Osteoblast (primary cell): ENCODE measurements around the gene AGFG1. TPM values are rescaled to one million over a fixed set of nuclear protein-coding genes. Genes with fewer than 3 reads are reported as not detected.
"Not testable (repeated sequence)": the region's sequence is repeated elsewhere in the genome, so short reads cannot be mapped to it uniquely, and the experiment has no call there.

Experiments
- DNase-seq: peaks from one replicate; pipeline ENCODE4 v3.0.0; 2011; ENCODE audit warnings: low spot score, mixed read lengths; ENCODE audit not compliant: insufficient read length; ENCODE audit errors: missing footprints
- H2AFZ ChIP-seq: 2 replicates; pipeline ENCODE4 v1.6.0; 2011; ENCODE audit warnings: mild to moderate bottlenecking, low read length
- H3K27ac ChIP-seq: 2 replicates; pipeline ENCODE4 v1.5.1; 2011; ENCODE audit warnings: mild to moderate bottlenecking, low read depth, low read length, moderate library complexity
- H3K27me3 ChIP-seq: 2 replicates; pipeline ENCODE4 v1.6.0; 2012; ENCODE audit warnings: mild to moderate bottlenecking, control low read depth, inconsistent platforms, low read length, moderate library complexity; ENCODE audit not compliant: insufficient read depth
- H3K36me3 ChIP-seq: 2 replicates; pipeline ENCODE4 v1.5.1; 2011; ENCODE audit warnings: mild to moderate bottlenecking, low read length, control low read depth, moderate library complexity; ENCODE audit not compliant: insufficient read depth
- H3K4me1 ChIP-seq: 2 replicates; pipeline ENCODE4 v1.5.1; 2011; ENCODE audit warnings: mild to moderate bottlenecking, low read length, control low read depth, moderate library complexity; ENCODE audit not compliant: insufficient read depth
- H3K4me2 ChIP-seq: 2 replicates; pipeline ENCODE4 v1.6.0; 2011; ENCODE audit warnings: mild to moderate bottlenecking, low read length; ENCODE audit not compliant: insufficient read depth
- H3K4me3 ChIP-seq: fragments of 200-600 bp; sonication (generic); 3 replicates; pipeline ENCODE4 v1.5.1; 2012; ENCODE audit warnings: mild to moderate bottlenecking, low read length, inconsistent platforms; ENCODE audit not compliant: insufficient read depth
- H3K79me2 ChIP-seq: 2 replicates; pipeline ENCODE4 v1.6.0; 2012; ENCODE audit warnings: mild to moderate bottlenecking, low read length, control low read depth, inconsistent platforms; ENCODE audit not compliant: insufficient read depth
- H3K9me3 ChIP-seq: 2 replicates; pipeline ENCODE4 v1.5.1; 2011; ENCODE audit warnings: low read depth, low read length, control low read depth
- H4K20me1 ChIP-seq: 2 replicates; pipeline ENCODE4 v1.6.0; 2012; ENCODE audit warnings: mild to moderate bottlenecking, low read length, control low read depth; ENCODE audit not compliant: insufficient read depth
- CTCF ChIP-seq: IDR thresholded peaks from 2 replicates; pipeline ENCODE4 v1.5.1; 2011; ENCODE audit warnings: mild to moderate bottlenecking, low read depth, low read length, moderate library complexity; ENCODE audit errors: extremely low read depth
- total RNA-seq: library from RNA; depleted of rRNA; stranded (reverse); fragments of >200 nt; gene quantifications from 2 replicates; pipeline ENCODE4 v1.2.3, GENCODE V29; 2012

The AGFG1 gene
- total RNA-seq, 1 donor: 48.5 TPM

- Histone ChIP-seq H2AFZ (no peak overlapping the region), H3K4me2 (no peak overlapping the region)
Measured at GRCh38 chr2:227534714-227535113, 62.8 kb downstream of the AGFG1 start.

GRCh38 chr2:227536445-227536844, 64.5 kb downstream of the AGFG1 start:
- no peak overlapping the region for H3K27ac ChIP-seq
- no peak for DNase-seq
- peaks cover 66% of the 10 kb centered on the region for H3K36me3 ChIP-seq
- H4K20me1 ChIP-seq: no peaks in the 10 kb centered on the region
- H3K79me2 ChIP-seq: peaks cover 3% of the 10 kb centered on the region
- no peak for TF ChIP-seq CTCF
- H3K4me3 ChIP-seq: no peak overlapping the region
- H3K4me1 ChIP-seq: no peaks in the 10 kb centered on the region
- no peak overlapping the region for H3K4me2 ChIP-seq
- no peaks in the 10 kb centered on the region for H3K27me3 ChIP-seq
- H2AFZ ChIP-seq: no peak overlapping the region
- no peaks in the 10 kb centered on the region for H3K9me3 ChIP-seq

More at GRCh38 chr2:227534714-227535113, 62.8 kb downstream of the AGFG1 start:
- Histone ChIP-seq H4K20me1 (no peaks in the 10 kb centered on the region), H3K27me3 (no peaks in the 10 kb centered on the region), H3K4me1 (no peaks in the 10 kb centered on the region), H3K27ac (no peak overlapping the region), H3K79me2 (no peaks in the 10 kb centered on the region), H3K9me3 (no peaks in the 10 kb centered on the region), H3K4me3 (no peak overlapping the region), H3K36me3 (peaks cover 59% of the 10 kb centered on the region)
- no peak for DNase-seq
- TF ChIP-seq CTCF: no peak

GRCh38 chr2:227539465-227539956, 67.6 kb downstream of the AGFG1 start:
- H3K4me3 ChIP-seq: no peak overlapping the region
- no peaks in the 10 kb centered on the region for H3K27me3 ChIP-seq
- H3K4me1 ChIP-seq: no peaks in the 10 kb centered on the region
- no peak for DNase-seq
- no peaks in the 10 kb centered on the region for H4K20me1 ChIP-seq
- no peaks in the 10 kb centered on the region for H3K9me3 ChIP-seq
- H2AFZ ChIP-seq: no peak overlapping the region
- H3K79me2 ChIP-seq: peaks cover 3% of the 10 kb centered on the region
- no peak overlapping the region for H3K27ac ChIP-seq
- H3K4me2 ChIP-seq: no peak overlapping the region
- TF ChIP-seq CTCF: no peak
- peaks cover 42% of the 10 kb centered on the region for H3K36me3 ChIP-seq

- H3K27ac ChIP-seq, H3K4me3 ChIP-seq, H3K27me3 ChIP-seq, H2AFZ ChIP-seq, H3K9me3 ChIP-seq, DNase-seq, H4K20me1 ChIP-seq, H3K4me1 ChIP-seq, H3K4me2 ChIP-seq, H3K79me2 ChIP-seq: not testable (repeated sequence)
- H3K36me3 ChIP-seq: peaks cover 34% of the 10 kb centered on the region
Measured at GRCh38 chr2:227540352-227540751, 68.4 kb downstream of the AGFG1 start.
